Epithelial cell of proximal tubule (primary cell): Measurements from ENCODE around the gene TSNAX. TPM values are rescaled to one million over a fixed set of nuclear protein-coding genes. Genes with fewer than 3 reads are reported as not detected.
"Not testable (repeated sequence)": the region's sequence is repeated elsewhere in the genome, so short reads cannot be mapped to it uniquely, and the experiment has no call there.

ENCODE experiments used
- DNase-seq: peaks from one replicate; pipeline ENCODE4 v3.0.0-alpha.2; 2011; ENCODE audit warnings: low read depth
- H3K4me3 ChIP-seq: 2 replicates; pipeline ENCODE4 v1.5.1; 2011; ENCODE audit warnings: low read depth, mild to moderate bottlenecking, low read length
- total RNA-seq: library from RNA; depleted of rRNA; stranded (reverse); fragments of >200 nt; gene quantifications from 2 replicates; pipeline ENCODE4 v1.2.3, GENCODE V29; 2015
- TF ChIP-seq, protein P1 (sequence below): conservative IDR thresholded peaks from 2 replicates; pipeline ENCODE4 v1.5.1; 2012; ENCODE audit warnings: low read depth, mild to moderate bottlenecking, low read length

TSNAX gene
- total RNA-seq, 1 donor from 2014 or later: 12.1 TPM

DNA sequence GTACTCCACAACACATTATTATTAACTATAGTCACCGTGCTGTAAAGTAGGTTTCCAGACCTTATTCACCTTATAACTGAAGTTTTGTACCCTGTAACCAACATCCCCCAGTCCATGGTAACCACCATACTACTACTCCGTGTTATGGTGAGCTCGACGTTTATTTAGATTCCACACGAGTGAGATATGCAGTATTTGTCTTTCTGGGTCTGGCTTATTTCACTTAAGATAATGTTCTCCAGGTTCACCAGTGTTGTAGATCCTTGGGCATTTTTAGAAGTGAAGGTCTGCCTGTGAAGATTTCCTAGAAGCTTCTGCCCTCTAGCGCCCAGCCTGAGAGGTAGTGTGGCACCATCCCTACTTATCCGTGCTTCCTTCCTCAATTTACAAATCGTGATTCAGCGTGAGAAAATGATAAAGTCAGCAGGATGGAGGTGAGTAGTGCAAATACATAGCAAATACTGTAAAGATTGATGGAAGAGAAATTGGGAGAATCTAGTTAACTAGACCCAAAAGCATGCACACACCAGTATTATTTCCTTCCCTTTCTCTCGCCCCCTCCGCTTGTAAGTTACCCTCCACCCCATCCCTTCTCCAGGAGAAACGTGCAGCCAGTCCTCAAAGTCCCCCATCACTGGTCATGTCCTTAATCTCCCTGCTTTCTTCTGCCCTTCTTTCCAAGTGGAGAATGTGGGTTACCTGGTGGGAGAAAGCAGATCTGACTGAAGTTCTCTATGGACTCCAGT lies 62.2 kb downstream of the TSNAX start:
- H3K4me3 ChIP-seq: no peak overlapping the region
- TF ChIP-seq, protein P1, sequence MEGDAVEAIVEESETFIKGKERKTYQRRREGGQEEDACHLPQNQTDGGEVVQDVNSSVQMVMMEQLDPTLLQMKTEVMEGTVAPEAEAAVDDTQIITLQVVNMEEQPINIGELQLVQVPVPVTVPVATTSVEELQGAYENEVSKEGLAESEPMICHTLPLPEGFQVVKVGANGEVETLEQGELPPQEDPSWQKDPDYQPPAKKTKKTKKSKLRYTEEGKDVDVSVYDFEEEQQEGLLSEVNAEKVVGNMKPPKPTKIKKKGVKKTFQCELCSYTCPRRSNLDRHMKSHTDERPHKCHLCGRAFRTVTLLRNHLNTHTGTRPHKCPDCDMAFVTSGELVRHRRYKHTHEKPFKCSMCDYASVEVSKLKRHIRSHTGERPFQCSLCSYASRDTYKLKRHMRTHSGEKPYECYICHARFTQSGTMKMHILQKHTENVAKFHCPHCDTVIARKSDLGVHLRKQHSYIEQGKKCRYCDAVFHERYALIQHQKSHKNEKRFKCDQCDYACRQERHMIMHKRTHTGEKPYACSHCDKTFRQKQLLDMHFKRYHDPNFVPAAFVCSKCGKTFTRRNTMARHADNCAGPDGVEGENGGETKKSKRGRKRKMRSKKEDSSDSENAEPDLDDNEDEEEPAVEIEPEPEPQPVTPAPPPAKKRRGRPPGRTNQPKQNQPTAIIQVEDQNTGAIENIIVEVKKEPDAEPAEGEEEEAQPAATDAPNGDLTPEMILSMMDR: peak; percentile 97
- DNase-seq: peak; percentile 26

DNA sequence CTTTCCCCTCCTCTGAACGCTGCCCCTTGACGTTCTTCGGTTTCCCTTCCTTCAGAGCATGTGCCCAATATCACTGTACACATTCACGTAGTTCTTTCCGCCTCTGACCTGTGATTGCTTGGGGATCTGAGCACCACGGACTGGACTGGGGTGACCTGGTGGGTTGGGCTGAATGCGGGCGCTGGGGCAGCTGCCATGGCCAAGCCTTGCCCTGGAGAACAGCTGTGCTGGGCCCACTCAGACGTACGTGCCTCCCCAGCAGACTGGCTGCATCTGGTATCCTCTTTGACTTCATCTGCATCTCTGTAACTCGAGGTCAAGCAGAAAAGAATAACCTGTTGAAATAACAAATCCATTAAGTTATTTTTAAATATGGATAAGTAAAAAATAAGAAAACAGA lies 63.0 kb downstream of the TSNAX start:
- no peak for DNase-seq
- H3K4me3 ChIP-seq: no peak overlapping the region
- TF ChIP-seq, protein P1: no peak

DNA sequence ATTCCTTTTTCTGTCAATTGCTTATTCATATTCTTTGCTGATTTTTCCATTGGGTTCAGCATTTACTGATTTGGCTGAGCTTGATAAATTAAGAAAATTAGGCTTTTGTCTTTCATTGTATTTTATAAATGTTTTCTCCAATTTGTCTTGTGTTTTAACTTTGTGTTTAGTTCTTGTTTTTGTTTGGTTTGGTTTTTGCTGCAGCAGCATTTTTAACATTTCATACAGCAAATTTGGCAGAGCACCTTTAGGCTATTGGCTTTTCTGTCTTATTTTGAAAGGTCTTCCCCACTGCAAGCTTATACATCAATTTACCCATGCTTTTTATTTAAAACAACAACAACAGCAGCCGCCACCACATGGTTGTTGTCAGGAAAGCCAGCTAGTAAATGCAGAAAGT lies 64.3 kb downstream of the TSNAX start:
- TF ChIP-seq, protein P1: no peak
- no peak for DNase-seq
- no peak overlapping the region for H3K4me3 ChIP-seq

DNA sequence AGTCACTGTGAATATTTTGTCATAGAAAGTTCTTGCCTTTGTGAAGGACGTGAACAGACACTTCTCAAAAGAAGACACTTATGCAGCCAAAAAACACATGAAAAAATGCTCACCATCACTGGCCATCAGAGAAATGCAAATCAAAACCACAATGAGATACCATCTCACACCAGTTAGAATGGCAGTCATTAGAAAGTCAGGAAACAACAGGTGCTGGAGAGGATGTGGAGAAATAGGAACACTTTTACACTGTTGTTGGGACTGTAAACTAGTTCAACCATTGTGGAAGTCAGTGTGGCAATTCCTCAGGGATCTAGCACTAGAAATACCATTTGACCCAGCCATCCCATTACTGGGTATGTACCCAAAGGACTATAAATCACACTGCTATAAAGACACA lies 64.8 kb downstream of the TSNAX start:
- not testable (repeated sequence) for DNase-seq, H3K4me3 ChIP-seq

DNA sequence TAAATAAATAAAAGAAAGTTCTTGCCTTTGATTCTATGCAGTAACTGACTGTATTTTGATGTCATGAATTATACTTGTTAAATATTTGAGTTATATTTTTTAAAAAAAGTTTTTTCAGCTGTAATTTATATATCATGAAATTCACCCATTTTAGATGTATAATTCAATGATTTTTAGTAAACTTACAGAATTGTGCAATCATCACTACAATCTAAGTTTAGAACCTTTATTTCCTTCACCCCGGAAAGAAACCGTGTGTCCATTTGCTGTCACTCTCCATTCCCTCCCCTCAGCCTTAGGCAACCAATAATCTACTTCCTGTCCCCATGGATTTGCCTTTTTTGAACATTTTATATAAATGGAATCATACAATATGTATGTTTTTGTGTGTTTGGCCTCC lies 65.7 kb downstream of the TSNAX start:
- TF ChIP-seq, protein P1: no peak
- no peak overlapping the region for H3K4me3 ChIP-seq
- DNase-seq: no peak

DNA sequence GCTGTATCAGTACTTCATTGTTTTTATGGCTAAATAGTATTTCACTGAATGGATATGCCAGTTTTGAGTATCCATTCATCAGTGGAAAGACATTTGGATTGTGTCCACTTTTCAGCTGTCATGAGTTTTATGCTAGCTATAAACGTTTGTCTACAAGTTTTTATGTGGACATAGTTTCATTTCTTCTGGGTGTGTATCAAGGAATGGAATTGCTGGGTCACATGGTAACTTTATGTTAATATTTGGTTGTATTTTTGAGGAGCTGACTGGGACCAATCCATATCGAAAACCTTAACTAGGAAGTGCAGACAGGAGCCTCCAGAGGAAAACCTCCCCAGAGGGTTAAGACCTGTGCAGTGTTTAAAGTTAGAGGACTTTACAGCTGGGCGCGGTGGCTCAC lies 66.3 kb downstream of the TSNAX start:
- DNase-seq: no peak
- no peak overlapping the region for H3K4me3 ChIP-seq
- TF ChIP-seq, protein P1: no peak

DNA sequence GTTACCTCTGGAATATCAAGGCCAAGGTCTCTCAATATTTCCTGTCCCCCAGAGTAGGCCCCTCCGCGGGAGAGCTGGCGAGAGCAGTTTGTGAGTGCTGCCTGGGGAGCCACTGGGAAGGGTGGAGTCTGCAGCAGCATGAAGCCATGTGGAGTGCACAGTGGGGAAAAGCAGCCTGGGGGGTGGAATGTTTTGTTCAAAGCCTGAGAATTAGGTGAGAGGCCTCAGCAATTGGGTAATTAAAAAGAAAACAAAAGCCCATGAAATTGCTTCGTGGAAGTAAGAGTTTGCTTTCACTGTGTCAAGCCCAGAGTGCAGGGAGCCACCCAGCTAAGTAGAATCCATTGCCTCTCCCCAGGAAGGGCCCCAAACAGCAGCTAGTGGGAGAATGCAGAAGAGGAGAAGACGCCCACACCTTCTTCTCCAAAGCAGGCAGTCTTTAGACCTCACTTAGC lies 67.9 kb downstream of the TSNAX start:
- no peak for DNase-seq
- no peak overlapping the region for H3K4me3 ChIP-seq
- TF ChIP-seq, protein P1: no peak
